Measurements from ENCODE around the gene PCDHGA1. TPM values are rescaled to one million over a fixed set of nuclear protein-coding genes. Genes with fewer than 3 reads are reported as not detected.

Gene PCDHGA1
- total and polyA plus RNA-seq, 4 donors: 0.05 to 0.08 (median 0.05) TPM; not detected in 1

- Histone ChIP-seq H3K9ac (ENCODE audit: low read depth in 1 of 2, low read length in 2 of 2) (no peak overlapping the region), H3K4me3 (ENCODE audit: low read depth in 1 of 3, low read length in 3 of 3) (no peak overlapping the region), H3K27ac (ENCODE audit: low read depth in 1 of 2, low read length in 2 of 2) (no peak overlapping the region), H3K27me3 (ENCODE audit: control insufficient read depth in 4 of 4, insufficient read depth in 4 of 4, low read length in 3 of 4) (no peaks in the 10 kb centered on the region), H3K36me3 (ENCODE audit: control insufficient read depth in 4 of 4, insufficient read depth in 3 of 4, low read depth in 1 of 4, low read length in 3 of 4) (no peaks in the 10 kb centered on the region), H3K9me3 (ENCODE audit: control insufficient read depth in 4 of 4, low read length in 3 of 4) (peaks cover 0 to 2% (median 0%) of the 10 kb centered on the region in 4 donors), H3K4me1 (ENCODE audit: control insufficient read depth in 4 of 4, insufficient read depth in 4 of 4, low read length in 3 of 4) (peaks cover 0 to 9% (median 4%) of the 10 kb centered on the region in 4 donors)
- DNase-seq (ENCODE audit: low spot score): no peak
- TF ChIP-seq NR2F2 (IDR thresholded peaks at IDR 0.05): no peak
- 63% methylated on average over 22 of the region's 22 CpGs for WGBS
Measured at GRCh38 chr5:141494761-141495452, 164.6 kb downstream of the PCDHGA1 start.

- 82% methylated on average over 8 of the region's 8 CpGs for WGBS
- DNase-seq (ENCODE audit: low spot score): no peak
- no peak overlapping the region for H3K9ac ChIP-seq (ENCODE audit: low read depth in 1 of 2, low read length in 2 of 2)
- H3K4me3 ChIP-seq (ENCODE audit: low read depth in 1 of 3, low read length in 3 of 3): no peak overlapping the region
- peaks cover 0 to 9% (median 4%) of the 10 kb centered on the region in 4 donors for H3K4me1 ChIP-seq (ENCODE audit: control insufficient read depth in 4 of 4, insufficient read depth in 4 of 4, low read length in 3 of 4)
- H3K27me3 ChIP-seq (ENCODE audit: control insufficient read depth in 4 of 4, insufficient read depth in 4 of 4, low read length in 3 of 4): no peaks in the 10 kb centered on the region
- H3K9me3 ChIP-seq (ENCODE audit: control insufficient read depth in 4 of 4, low read length in 3 of 4): peaks cover 0 to 2% (median 0%) of the 10 kb centered on the region in 4 donors
- H3K27ac ChIP-seq (ENCODE audit: low read depth in 1 of 2, low read length in 2 of 2): no peak overlapping the region
- TF ChIP-seq NR2F2 (IDR thresholded peaks at IDR 0.05) (no peak), RXRA (IDR thresholded peaks at IDR 0.05) (no peak), CTCF (IDR thresholded peaks at IDR 0.05; ENCODE audit: low read depth, low read length, missing input control) (no peak), TAF1 (conservative IDR thresholded peaks at IDR 0.05) (no peak), HNF4A (conservative IDR thresholded peaks at IDR 0.05) (no peak), YY1 (IDR thresholded peaks at IDR 0.05) (no peak), SP1 (IDR thresholded peaks at IDR 0.05) (no peak), GABPA (IDR thresholded peaks at IDR 0.05 in 1 of 2, conservative IDR thresholded peaks at IDR 0.05 in 1 of 2) (no peak), REST (IDR thresholded peaks at IDR 0.05) (no peak), MAX (IDR thresholded peaks at IDR 0.05) (no peak), ATF3 (IDR thresholded peaks at IDR 0.05) (no peak), FOXA1 (IDR thresholded peaks at IDR 0.05) (no peak), JUND (IDR thresholded peaks at IDR 0.05) (no peak), FOXA2 (IDR thresholded peaks at IDR 0.05) (no peak), HNF4G (IDR thresholded peaks at IDR 0.05) (no peak), RAD21 (IDR thresholded peaks at IDR 0.05) (no peak), EGR1 (IDR thresholded peaks at IDR 0.05; ENCODE audit: low read depth in 2 of 2) (no peak), ZBTB33 (IDR thresholded peaks at IDR 0.05) (no peak)
- no peaks in the 10 kb centered on the region for H3K36me3 ChIP-seq (ENCODE audit: control insufficient read depth in 4 of 4, insufficient read depth in 3 of 4, low read depth in 1 of 4, low read length in 3 of 4)
Measured at GRCh38 chr5:141495453-141495811, 165.1 kb downstream of the PCDHGA1 start.

Data from liver (tissue), 9 donors.